Measurements from ENCODE around the gene CTNNA2. TPM values are rescaled to one million over a fixed set of nuclear protein-coding genes. Genes with fewer than 3 reads are reported as not detected.

CTNNA2 gene
- total and polyA plus RNA-seq, 12 donors, result 0.09 to 0.57 (median 0.15) TPM; not detected in 9

DNA sequence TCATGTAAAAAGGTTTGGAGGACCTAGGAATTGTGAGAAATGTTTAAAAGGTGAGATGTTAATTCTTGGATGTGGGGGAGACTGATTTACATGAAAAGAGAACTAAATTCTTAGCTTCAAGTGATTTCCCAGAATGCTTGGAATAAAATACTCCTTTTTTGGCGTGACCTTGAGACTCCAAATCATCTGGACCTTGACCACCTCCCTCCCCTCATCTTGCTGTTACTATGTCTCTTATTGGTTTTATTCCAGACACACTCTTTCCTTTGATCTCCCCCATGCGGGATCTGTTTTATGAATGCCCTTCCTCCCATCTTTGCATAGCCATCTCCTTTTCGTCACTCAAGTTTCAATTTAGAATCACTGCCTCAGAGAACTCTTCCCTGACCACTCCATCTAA lies 811.7 kb downstream of the CTNNA2 start:
- no peaks in the 10 kb centered on the region for H3K9me3 ChIP-seq
- peaks cover 0 to 12% (median 0%) of the 10 kb centered on the region in 9 donors for H3K4me1 ChIP-seq
- H3K27me3 ChIP-seq, result peaks cover 0 to 41% (median 23%) of the 10 kb centered on the region in 7 donors
- H3K27ac ChIP-seq, result no peak overlapping the region
- ATAC-seq (no peak), DNase-seq (no peak)
- TF ChIP-seq, protein P1, sequence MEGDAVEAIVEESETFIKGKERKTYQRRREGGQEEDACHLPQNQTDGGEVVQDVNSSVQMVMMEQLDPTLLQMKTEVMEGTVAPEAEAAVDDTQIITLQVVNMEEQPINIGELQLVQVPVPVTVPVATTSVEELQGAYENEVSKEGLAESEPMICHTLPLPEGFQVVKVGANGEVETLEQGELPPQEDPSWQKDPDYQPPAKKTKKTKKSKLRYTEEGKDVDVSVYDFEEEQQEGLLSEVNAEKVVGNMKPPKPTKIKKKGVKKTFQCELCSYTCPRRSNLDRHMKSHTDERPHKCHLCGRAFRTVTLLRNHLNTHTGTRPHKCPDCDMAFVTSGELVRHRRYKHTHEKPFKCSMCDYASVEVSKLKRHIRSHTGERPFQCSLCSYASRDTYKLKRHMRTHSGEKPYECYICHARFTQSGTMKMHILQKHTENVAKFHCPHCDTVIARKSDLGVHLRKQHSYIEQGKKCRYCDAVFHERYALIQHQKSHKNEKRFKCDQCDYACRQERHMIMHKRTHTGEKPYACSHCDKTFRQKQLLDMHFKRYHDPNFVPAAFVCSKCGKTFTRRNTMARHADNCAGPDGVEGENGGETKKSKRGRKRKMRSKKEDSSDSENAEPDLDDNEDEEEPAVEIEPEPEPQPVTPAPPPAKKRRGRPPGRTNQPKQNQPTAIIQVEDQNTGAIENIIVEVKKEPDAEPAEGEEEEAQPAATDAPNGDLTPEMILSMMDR (IDR thresholded peaks at IDR 0.05), result no peak
- intact Hi-C loops (cut with DNase I), result loop anchor here in 1 of 10 donors (10.0 kb wide), 1 partner anchor 170 kb away; no protein-coding TSS in a partner anchor
- no peak overlapping the region for H3K4me3 ChIP-seq
- no peaks in the 10 kb centered on the region for H3K36me3 ChIP-seq
- 84 to 90% methylated on average over 3 of the region's 3 CpGs for WGBS, 2 donors

DNA sequence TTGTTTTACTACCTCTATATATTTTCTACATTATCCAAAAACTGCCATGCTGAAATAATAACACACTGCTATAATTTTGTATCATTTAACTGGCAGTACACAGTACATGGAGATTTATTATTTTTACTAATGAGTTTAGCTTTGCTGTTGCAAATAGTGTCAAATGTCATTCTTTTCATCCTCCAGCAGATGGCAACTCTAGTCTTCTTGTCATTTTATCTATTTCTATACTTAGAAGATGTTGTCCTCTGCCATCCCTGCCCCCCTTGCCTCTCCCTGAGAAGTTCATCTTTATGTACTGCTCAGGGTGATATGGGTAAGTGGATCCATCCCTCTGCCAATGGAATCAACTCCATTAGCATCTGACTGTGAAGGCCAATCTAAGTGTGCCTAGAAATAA lies 813.4 kb downstream of the CTNNA2 start:
- Histone ChIP-seq H3K4me3 (no peak overlapping the region), H3K9me3 (no peaks in the 10 kb centered on the region), H3K36me3 (no peaks in the 10 kb centered on the region), H3K27me3 (peaks cover 0 to 32% (median 22%) of the 10 kb centered on the region in 7 donors), H3K4me1 (peaks cover 0 to 9% (median 0%) of the 10 kb centered on the region in 9 donors), H3K27ac (no peak overlapping the region)
- peak in 5 of 8 donors; percentile 38 to 70 (median 62) for ATAC-seq
- DNase-seq, result peak in 1 of 2 donors; percentile 17
- intact Hi-C loops (cut with DNase I), result loop anchor here in 8 of 10 donors (1.0 to 10.0 kb wide), 5 partner anchors 169 to 175 kb away; no protein-coding TSS in a partner anchor
- TF ChIP-seq, protein P1 (IDR thresholded peaks at IDR 0.05), result peak in 8 of 9 donors; percentile 37 to 75 (median 61)

DNA sequence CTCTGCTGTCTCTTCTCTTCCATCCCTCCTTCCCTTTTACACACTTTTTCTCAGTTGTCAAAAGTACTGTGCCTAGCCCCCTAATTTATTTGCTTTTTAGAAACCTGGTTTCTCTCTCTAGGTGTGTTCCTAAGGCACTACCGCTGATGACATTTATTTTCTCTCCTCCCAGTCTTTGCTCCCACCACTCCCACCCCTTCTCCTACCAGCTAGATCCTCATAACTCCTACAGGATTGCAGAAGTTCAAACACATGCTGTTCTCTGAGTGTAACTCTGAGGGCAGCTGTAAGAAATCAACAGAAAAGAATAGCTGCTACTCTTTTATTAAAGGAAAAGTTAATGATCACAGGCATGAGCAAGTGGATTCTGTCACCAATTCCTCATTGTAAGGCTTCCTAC lies 814.0 kb downstream of the CTNNA2 start:
- intact Hi-C loops (cut with DNase I), result loop anchor here in 8 of 10 donors (1.0 to 10.0 kb wide), 5 partner anchors 168 to 174 kb away; no protein-coding TSS in a partner anchor
- DNase-seq (no peak), ATAC-seq (no peak)
- WGBS, 2 donors, result 86 to 91% methylated on average over 1 of the region's 1 CpG
- Histone ChIP-seq H3K27ac (no peak overlapping the region), H3K9me3 (no peaks in the 10 kb centered on the region), H3K4me3 (no peak overlapping the region), H3K36me3 (no peaks in the 10 kb centered on the region), H3K4me1 (peaks cover 0 to 9% (median 0%) of the 10 kb centered on the region in 9 donors), H3K27me3 (peaks cover 0 to 26% (median 16%) of the 10 kb centered on the region in 7 donors)
- TF ChIP-seq, protein P1 (IDR thresholded peaks at IDR 0.05), result no peak

DNA sequence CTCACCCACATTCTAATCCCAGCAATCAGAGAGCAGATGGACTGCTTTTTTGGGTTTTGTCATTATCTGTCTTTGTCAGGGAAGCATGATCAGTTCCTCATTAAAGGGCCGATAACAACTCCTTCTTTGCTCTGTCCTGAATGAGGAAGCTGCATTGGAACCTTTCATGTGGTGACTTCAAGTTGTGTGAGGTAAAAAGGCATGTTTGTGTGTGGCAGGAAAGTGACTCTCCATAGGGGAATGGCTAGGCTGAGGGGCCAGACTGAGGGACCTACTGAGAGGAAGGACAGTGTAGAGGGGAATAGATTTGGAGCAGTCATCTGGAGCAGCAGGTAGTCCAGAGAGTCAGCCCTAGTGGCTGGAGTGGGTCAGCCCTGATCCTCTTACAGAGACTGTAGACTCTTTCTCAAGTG lies 815.3 kb downstream of the CTNNA2 start:
- intact Hi-C loops (cut with DNase I), result loop anchor here in 4 of 10 donors (2.0 to 10.0 kb wide), 3 partner anchors 167 to 171 kb away; no protein-coding TSS in a partner anchor

More for the DNA sequence above, 815.3 kb downstream of the CTNNA2 start:
- Histone ChIP-seq H3K27ac (no peak overlapping the region), H3K4me1 (peaks cover 0 to 9% (median 0%) of the 10 kb centered on the region in 9 donors), H3K9me3 (no peaks in the 10 kb centered on the region), H3K36me3 (no peaks in the 10 kb centered on the region), H3K27me3 (peaks cover 0 to 14% (median 3%) of the 10 kb centered on the region in 7 donors), H3K4me3 (no peak overlapping the region)
- ATAC-seq, result no peak
- TF ChIP-seq, protein P1 (IDR thresholded peaks at IDR 0.05), result no peak
- 80 to 92% methylated on average over 1 of the region's 1 CpG for WGBS, 2 donors
- DNase-seq, result no peak

Measured in heart right ventricle (tissue), 16 donors.